Karpas-422 (cell line): ENCODE results near the gene ODF2. TPM values are rescaled to one million over a fixed set of nuclear protein-coding genes. Genes with fewer than 3 reads are reported as not detected.
"Not testable (repeated sequence)": the region's sequence is repeated elsewhere in the genome, so short reads cannot be mapped to it uniquely, and the experiment has no call there.

ENCODE experiments used
- DNase-seq: peaks from one replicate; pipeline ENCODE4 v3.0.0-alpha.2; 2015
- H2AFZ ChIP-seq: fragments of 200-600 bp; sonication (generic); 2 replicates; pipeline ENCODE4 v1.6.1; 2014; ENCODE audit warnings: antibody characterized with exemption, low read length, mixed read lengths
- H3K27ac ChIP-seq: fragments of 200-600 bp; sonication (generic); 2 replicates; pipeline ENCODE4 v1.5.1; 2014; ENCODE audit warnings: mild to moderate bottlenecking, low read length, moderate library complexity
- H3K27me3 ChIP-seq: fragments of 200-600 bp; sonication (generic); 2 replicates; pipeline ENCODE4 v1.6.1; 2014; ENCODE audit warnings: low read length, mixed read lengths
- H3K36me3 ChIP-seq: fragments of 200-600 bp; sonication (generic); 2 replicates; pipeline ENCODE4 v1.6.1; 2014; ENCODE audit warnings: low read length, mixed read lengths; ENCODE audit not compliant: insufficient read depth
- H3K4me1 ChIP-seq: fragments of 200-600 bp; sonication (generic); 2 replicates; pipeline ENCODE4 v1.6.1; 2014; ENCODE audit warnings: mild to moderate bottlenecking, low read length, mixed read lengths
- H3K4me2 ChIP-seq: fragments of 200-600 bp; sonication (generic); 2 replicates; pipeline ENCODE4 v1.6.1; 2014; ENCODE audit warnings: low read length, low read depth, mild to moderate bottlenecking; ENCODE audit not compliant: poor library complexity, severe bottlenecking
- H3K4me3 ChIP-seq: fragments of 200-600 bp; sonication (generic); 2 replicates; pipeline ENCODE4 v1.5.1; 2014; ENCODE audit warnings: mild to moderate bottlenecking, antibody characterized with exemption, low read length, mixed read lengths
- H3K79me2 ChIP-seq: fragments of 200-600 bp; sonication (generic); 2 replicates; pipeline ENCODE4 v1.6.1; 2014; ENCODE audit warnings: mild to moderate bottlenecking, low read length, mixed read lengths
- H3K9ac ChIP-seq: fragments of 200-600 bp; sonication (generic); 2 replicates; pipeline ENCODE4 v1.6.0; 2014; ENCODE audit warnings: low read length
- H3K9me2 ChIP-seq: fragments of 200-600 bp; sonication (generic), shearing (Covaris generic); replicated peaks from 2 replicates; pipeline ENCODE4 v1.6.0; 2014; ENCODE audit warnings: mild to moderate bottlenecking, low read length, moderate library complexity; ENCODE audit not compliant: insufficient read depth
- H3K9me3 ChIP-seq: fragments of 300-700, 200-600 bp; sonication (generic); 2 replicates; pipeline ENCODE4 v1.6.1; 2014; ENCODE audit warnings: low read length, mixed read lengths
- H4K20me1 ChIP-seq: fragments of 200-600 bp; sonication (generic); 2 replicates; pipeline ENCODE4 v1.6.1; 2014; ENCODE audit warnings: mild to moderate bottlenecking, antibody characterized with exemption, low read length, low read depth; ENCODE audit not compliant: insufficient read depth
- total RNA-seq: library from RNA; depleted of rRNA; stranded (reverse); fragments of >200 nt; shearing (Covaris generic); gene quantifications from 2 replicates; pipeline ENCODE4 v1.2.3, GENCODE V29; 2014; ENCODE audit warnings: low replicate concordance

The ODF2 gene
- total RNA-seq, 1 experiment from 2014 or later = 37.8 TPM

GRCh38 chr9:128503870-128504269, 48.1 kb downstream of the ODF2 start:
- Histone ChIP-seq H3K9ac (peak overlapping the region; percentile 75), H3K9me3 (no peaks in the 10 kb centered on the region), H3K36me3 (peaks cover 7% of the 10 kb centered on the region; the same call in 1 of the 2 replicates), H3K4me3 (peak overlapping the region; percentile 77), H4K20me1 (no peaks in the 10 kb centered on the region), H3K9me2 (no peaks in the 10 kb centered on the region), H3K4me2 (peak overlapping the region; percentile 78), H3K79me2 (peaks cover 30% of the 10 kb centered on the region), H3K27ac (peak overlapping the region; percentile 68), H2AFZ (no peak overlapping the region; the same call in 1 of the 2 replicates), H3K4me1 (peaks cover 24% of the 10 kb centered on the region), H3K27me3 (no peaks in the 10 kb centered on the region)
- no peak for DNase-seq

GRCh38 chr9:128504485-128505413, 48.9 kb downstream of the ODF2 start, which contains the start of gene GLE1:
Gene GLE1 (plus strand): TSS chr9:128504719. CDS start chr9:128504806, 87 bp downstream.
- peak; percentile 98 for DNase-seq
- H3K4me3 ChIP-seq = peak within 1 kb of the TSS; percentile 77
- no peaks in the 10 kb centered on the region for H3K27me3 ChIP-seq

GRCh38 chr9:128505414-128505765, 49.6 kb downstream of the ODF2 start:
- DNase-seq = no peak
- H3K4me2 ChIP-seq = peak overlapping the region; percentile 78
- H4K20me1 ChIP-seq = no peaks in the 10 kb centered on the region
- H3K36me3 ChIP-seq = peaks cover 15% of the 10 kb centered on the region
- peaks cover 33% of the 10 kb centered on the region for H3K79me2 ChIP-seq
- H2AFZ ChIP-seq = no peak overlapping the region; the same call in 1 of the 2 replicates
- no peak overlapping the region for H3K27ac ChIP-seq
- H3K9me2 ChIP-seq = no peaks in the 10 kb centered on the region
- H3K4me1 ChIP-seq = peaks cover 24% of the 10 kb centered on the region
- H3K9me3 ChIP-seq = no peaks in the 10 kb centered on the region
- H3K27me3 ChIP-seq = no peaks in the 10 kb centered on the region
- H3K4me3 ChIP-seq = peak overlapping the region; percentile 77
- H3K9ac ChIP-seq = peak overlapping the region; percentile 75

More at GRCh38 chr9:128504485-128505413, 48.9 kb downstream of the ODF2 start, which contains the start of gene GLE1:
- no peaks in the 10 kb centered on the region for H3K9me3 ChIP-seq
- H3K4me2 ChIP-seq = peak within 1 kb of the TSS; percentile 78
- peaks cover 24% of the 10 kb centered on the region for H3K4me1 ChIP-seq
- no peaks in the 10 kb centered on the region for H3K9me2 ChIP-seq
- peaks cover 16% of the 10 kb centered on the region for H3K36me3 ChIP-seq
- peak within 1 kb of the TSS; percentile 35 for H2AFZ ChIP-seq
- H3K9ac ChIP-seq = peak within 1 kb of the TSS; percentile 75
- H4K20me1 ChIP-seq = no peaks in the 10 kb centered on the region
- H3K27ac ChIP-seq = peak within 1 kb of the TSS; percentile 68
- peaks cover 33% of the 10 kb centered on the region for H3K79me2 ChIP-seq

GRCh38 chr9:128505906-128506305, 50.1 kb downstream of the ODF2 start:
- Histone ChIP-seq H3K4me1 (peaks cover 24% of the 10 kb centered on the region), H3K9ac (peak overlapping the region; percentile 75), H3K4me3 (peak overlapping the region; percentile 77), H3K4me2 (peak overlapping the region; percentile 78), H3K79me2 (peaks cover 33% of the 10 kb centered on the region), H3K36me3 (peaks cover 15% of the 10 kb centered on the region)
- not testable (repeated sequence) for H3K27ac ChIP-seq, DNase-seq, H2AFZ ChIP-seq, H4K20me1 ChIP-seq, H3K9me3 ChIP-seq, H3K9me2 ChIP-seq, H3K27me3 ChIP-seq

- H3K9ac ChIP-seq = no peak overlapping the region
- no peak for DNase-seq
- H4K20me1 ChIP-seq = no peaks in the 10 kb centered on the region
- peaks cover 55% of the 10 kb centered on the region for H3K36me3 ChIP-seq
- H3K9me3 ChIP-seq = no peaks in the 10 kb centered on the region
- H3K4me2 ChIP-seq = no peak overlapping the region
- H2AFZ ChIP-seq = no peak overlapping the region
- no peak overlapping the region for H3K4me3 ChIP-seq
- H3K27ac ChIP-seq = no peak overlapping the region
- H3K79me2 ChIP-seq = peaks cover 18% of the 10 kb centered on the region
- H3K9me2 ChIP-seq = no peaks in the 10 kb centered on the region
- H3K4me1 ChIP-seq = no peaks in the 10 kb centered on the region
- no peaks in the 10 kb centered on the region for H3K27me3 ChIP-seq
Observed at GRCh38 chr9:128512820-128513219, 57.0 kb downstream of the ODF2 start.

- H3K27me3 ChIP-seq = no peaks in the 10 kb centered on the region
- H3K36me3 ChIP-seq = peaks cover 22% of the 10 kb centered on the region
- H3K4me3 ChIP-seq = no peak overlapping the region
- no peak for DNase-seq
- no peak overlapping the region for H3K27ac ChIP-seq
- no peaks in the 10 kb centered on the region; the same call in 1 of the 2 replicates for H3K79me2 ChIP-seq
- no peaks in the 10 kb centered on the region for H3K9me2 ChIP-seq
- no peaks in the 10 kb centered on the region for H4K20me1 ChIP-seq
- no peak overlapping the region for H3K4me2 ChIP-seq
- no peak overlapping the region for H3K9ac ChIP-seq
- H3K9me3 ChIP-seq = no peaks in the 10 kb centered on the region
- H3K4me1 ChIP-seq = no peaks in the 10 kb centered on the region
- no peak overlapping the region for H2AFZ ChIP-seq
Observed at GRCh38 chr9:128521956-128522355, 66.2 kb downstream of the ODF2 start.

GRCh38 chr9:128523199-128523925, 67.6 kb downstream of the ODF2 start:
- Histone ChIP-seq H3K27ac (no peak overlapping the region), H3K9me3 (no peaks in the 10 kb centered on the region), H3K36me3 (peaks cover 16% of the 10 kb centered on the region), H3K4me3 (no peak overlapping the region), H3K9ac (no peak overlapping the region), H3K27me3 (no peaks in the 10 kb centered on the region), H3K79me2 (no peaks in the 10 kb centered on the region), H3K9me2 (no peaks in the 10 kb centered on the region), H3K4me1 (no peaks in the 10 kb centered on the region), H3K4me2 (no peak overlapping the region), H2AFZ (no peak overlapping the region), H4K20me1 (no peaks in the 10 kb centered on the region)
- DNase-seq = no peak

GRCh38 chr9:128526720-128527119, 70.9 kb downstream of the ODF2 start:
- Histone ChIP-seq H3K4me1 (no peaks in the 10 kb centered on the region), H4K20me1 (no peaks in the 10 kb centered on the region), H3K27ac (no peak overlapping the region), H3K27me3 (no peaks in the 10 kb centered on the region), H3K4me3 (no peak overlapping the region), H2AFZ (no peak overlapping the region), H3K4me2 (no peak overlapping the region), H3K36me3 (peaks cover 19% of the 10 kb centered on the region), H3K9ac (no peak overlapping the region), H3K9me2 (no peaks in the 10 kb centered on the region), H3K79me2 (no peaks in the 10 kb centered on the region), H3K9me3 (no peaks in the 10 kb centered on the region)
- no peak for DNase-seq
